ENCODE results near the gene KIF11. TPM values are rescaled to one million over a fixed set of nuclear protein-coding genes. Genes with fewer than 3 reads are reported as not detected.
A peak's percentile ranks its signal among the peaks of the same experiment; 100 is the strongest.

Gene KIF11
- polyA plus RNA-seq, 2 of the 4 experiments (the other 2 are of a cell fraction), result 32.5 to 38.7 TPM

DNA sequence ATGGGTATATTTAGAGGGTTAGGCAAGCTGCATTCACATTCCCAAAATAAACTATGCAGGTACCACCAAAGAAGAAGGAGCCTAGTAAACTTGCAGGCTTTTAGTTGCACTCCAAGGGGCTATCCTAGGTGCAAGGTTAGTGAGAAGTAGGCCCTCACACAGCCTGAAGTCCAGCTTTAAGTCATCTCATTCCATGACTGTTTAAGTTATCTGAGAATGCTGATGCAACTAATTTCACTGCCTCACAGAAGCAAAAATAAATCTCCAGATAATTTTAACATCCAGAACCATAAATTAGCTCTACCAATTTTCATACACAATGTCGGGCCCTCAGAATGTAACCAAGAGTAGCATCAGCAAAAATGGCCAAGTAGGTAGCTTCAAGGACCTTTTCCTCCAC, 62.5 kb downstream of the KIF11 start:
- Histone ChIP-seq H3K9me3 (no peaks in the 10 kb centered on the region), H3K4me3 (no peak overlapping the region), H3K27ac (no peak overlapping the region), H3K4me2 (no peak overlapping the region), H3K4me1 (no peaks in the 10 kb centered on the region)
- TF ChIP-seq, protein P1, sequence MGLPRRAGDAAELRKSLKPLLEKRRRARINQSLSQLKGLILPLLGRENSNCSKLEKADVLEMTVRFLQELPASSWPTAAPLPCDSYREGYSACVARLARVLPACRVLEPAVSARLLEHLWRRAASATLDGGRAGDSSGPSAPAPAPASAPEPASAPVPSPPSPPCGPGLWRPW (IDR thresholded peaks at IDR 0.05), result no peak
- TF ChIP-seq TP53 (CRISPR knock-in tag; IDR thresholded peaks at IDR 0.05) (no peak), MAFK (IDR thresholded peaks at IDR 0.05; ENCODE audit: partially characterized antibody) (peak; percentile 39)
- DNase-seq (ENCODE audit: low read depth in 1 of 2, low spot score in 1 of 2) (no peak), FAIRE-seq (no peak), ATAC-seq (no peak)
- 97% methylated on average over 1 of the region's 1 CpG for WGBS (ENCODE audit: missing lambda C conversion rate)
- ChIA-PET CTCF (interaction anchor here (0.6 kb wide), 1 partner anchor 1752 kb away, joined by 3 read pairs; no protein-coding TSS in a partner anchor), POLR2A (no interaction called here)

DNA sequence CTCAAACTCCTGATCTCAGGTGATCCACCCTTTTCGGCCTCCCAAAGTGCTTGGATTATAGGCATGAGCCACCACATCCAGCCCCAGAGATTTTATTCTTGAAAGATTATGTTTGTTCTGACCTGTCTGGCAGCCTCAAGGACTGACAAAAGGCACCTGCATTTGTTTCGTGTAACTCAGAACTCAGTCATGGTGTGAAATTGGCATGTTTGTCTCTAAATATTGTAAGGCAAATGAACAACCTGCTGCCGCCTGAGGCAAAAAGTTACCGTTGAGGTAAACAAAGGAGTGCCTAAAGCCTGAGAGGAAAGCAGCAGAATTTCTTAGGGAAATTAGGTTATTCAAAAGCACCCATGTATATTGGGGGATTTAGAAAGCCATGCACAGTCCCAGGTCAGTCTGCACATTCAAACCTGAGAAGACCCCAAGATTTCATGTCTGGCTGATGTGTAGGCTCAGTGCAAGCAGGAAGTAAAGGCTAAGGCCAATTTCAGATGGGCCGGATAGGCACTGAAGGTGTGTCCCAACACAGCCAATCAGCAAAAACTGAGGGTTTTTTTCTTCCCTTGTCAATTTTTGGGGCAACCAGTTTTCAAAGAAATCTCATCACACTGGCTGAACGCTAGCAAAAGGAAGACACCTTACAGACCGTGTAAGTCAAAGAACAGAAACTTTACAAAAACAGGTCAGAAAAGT, 63.5 kb downstream of the KIF11 start:
- FAIRE-seq (no peak), DNase-seq (ENCODE audit: low read depth in 1 of 2, low spot score in 1 of 2) (no peak), ATAC-seq (peak in 1 of 2 experiments; percentile 19; a peak in 1 of 6 replicates)
- H3K4me1 ChIP-seq, result no peaks in the 10 kb centered on the region
- no peak for TF ChIP-seq TFCP2L1 (CRISPR knock-in tag; IDR thresholded peaks at IDR 0.05)
- TF ChIP-seq HOXB5 (CRISPR knock-in tag; IDR thresholded peaks at IDR 0.05), result no peak
- no peak for TF ChIP-seq POLR2AphosphoS2 (conservative IDR thresholded peaks at IDR 0.05; ENCODE audit: low read length)
- no peak for TF ChIP-seq NR3C1 (IDR thresholded peaks at IDR 0.05)
- no peak for TF ChIP-seq RARB (CRISPR knock-in tag; IDR thresholded peaks at IDR 0.05)
- no peak for TF ChIP-seq ZFP36 (IDR thresholded peaks at IDR 0.05; ENCODE audit: borderline replicate concordance, partially characterized antibody)
- TF ChIP-seq RCOR1 (IDR thresholded peaks at IDR 0.05; ENCODE audit: low read depth, low read length), result no peak
- no peak for TF ChIP-seq JUN (IDR thresholded peaks at IDR 0.05)
- no peak for TF ChIP-seq TP53 (CRISPR knock-in tag; IDR thresholded peaks at IDR 0.05)
- TF ChIP-seq, protein P2, sequence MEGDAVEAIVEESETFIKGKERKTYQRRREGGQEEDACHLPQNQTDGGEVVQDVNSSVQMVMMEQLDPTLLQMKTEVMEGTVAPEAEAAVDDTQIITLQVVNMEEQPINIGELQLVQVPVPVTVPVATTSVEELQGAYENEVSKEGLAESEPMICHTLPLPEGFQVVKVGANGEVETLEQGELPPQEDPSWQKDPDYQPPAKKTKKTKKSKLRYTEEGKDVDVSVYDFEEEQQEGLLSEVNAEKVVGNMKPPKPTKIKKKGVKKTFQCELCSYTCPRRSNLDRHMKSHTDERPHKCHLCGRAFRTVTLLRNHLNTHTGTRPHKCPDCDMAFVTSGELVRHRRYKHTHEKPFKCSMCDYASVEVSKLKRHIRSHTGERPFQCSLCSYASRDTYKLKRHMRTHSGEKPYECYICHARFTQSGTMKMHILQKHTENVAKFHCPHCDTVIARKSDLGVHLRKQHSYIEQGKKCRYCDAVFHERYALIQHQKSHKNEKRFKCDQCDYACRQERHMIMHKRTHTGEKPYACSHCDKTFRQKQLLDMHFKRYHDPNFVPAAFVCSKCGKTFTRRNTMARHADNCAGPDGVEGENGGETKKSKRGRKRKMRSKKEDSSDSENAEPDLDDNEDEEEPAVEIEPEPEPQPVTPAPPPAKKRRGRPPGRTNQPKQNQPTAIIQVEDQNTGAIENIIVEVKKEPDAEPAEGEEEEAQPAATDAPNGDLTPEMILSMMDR (IDR thresholded peaks at IDR 0.05), result no peak
- TF ChIP-seq NPAS2 (CRISPR knock-in tag; IDR thresholded peaks at IDR 0.05; ENCODE audit: borderline replicate concordance), result no peak
- no peak for TF ChIP-seq EHF (CRISPR knock-in tag; IDR thresholded peaks at IDR 0.05)
- no peak for TF ChIP-seq SMC3 (IDR thresholded peaks at IDR 0.05)
- TF ChIP-seq MAFK (IDR thresholded peaks at IDR 0.05; ENCODE audit: partially characterized antibody), result no peak
- TF ChIP-seq, protein P3, sequence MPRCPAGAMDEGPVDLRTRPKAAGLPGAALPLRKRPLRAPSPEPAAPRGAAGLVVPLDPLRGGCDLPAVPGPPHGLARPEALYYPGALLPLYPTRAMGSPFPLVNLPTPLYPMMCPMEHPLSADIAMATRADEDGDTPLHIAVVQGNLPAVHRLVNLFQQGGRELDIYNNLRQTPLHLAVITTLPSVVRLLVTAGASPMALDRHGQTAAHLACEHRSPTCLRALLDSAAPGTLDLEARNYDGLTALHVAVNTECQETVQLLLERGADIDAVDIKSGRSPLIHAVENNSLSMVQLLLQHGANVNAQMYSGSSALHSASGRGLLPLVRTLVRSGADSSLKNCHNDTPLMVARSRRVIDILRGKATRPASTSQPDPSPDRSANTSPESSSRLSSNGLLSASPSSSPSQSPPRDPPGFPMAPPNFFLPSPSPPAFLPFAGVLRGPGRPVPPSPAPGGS (IDR thresholded peaks at IDR 0.05), result no peak
- no peak for TF ChIP-seq RAD21 (conservative IDR thresholded peaks at IDR 0.05 in 1 of 2, IDR thresholded peaks at IDR 0.05 in 1 of 2)
- no peak for TF ChIP-seq CBX2 (IDR thresholded peaks at IDR 0.05; ENCODE audit: borderline replicate concordance, low read depth)
- no peak for TF ChIP-seq CEBPB (IDR thresholded peaks at IDR 0.05)
- TF ChIP-seq ZNF302 (CRISPR knock-in tag; IDR thresholded peaks at IDR 0.05), result no peak
- CTCF ChIA-PET, result no interaction called here
- no peak overlapping the region for H3K4me2 ChIP-seq
- no peak overlapping the region; a peak in 1 of 6 replicates for H3K27ac ChIP-seq
- no peak overlapping the region for H3K4me3 ChIP-seq
- POLR2A ChIA-PET, result no interaction called here
- H3K9me3 ChIP-seq, result no peaks in the 10 kb centered on the region
- WGBS (ENCODE audit: missing lambda C conversion rate), result 87% methylated on average over 7 of the region's 7 CpGs

DNA sequence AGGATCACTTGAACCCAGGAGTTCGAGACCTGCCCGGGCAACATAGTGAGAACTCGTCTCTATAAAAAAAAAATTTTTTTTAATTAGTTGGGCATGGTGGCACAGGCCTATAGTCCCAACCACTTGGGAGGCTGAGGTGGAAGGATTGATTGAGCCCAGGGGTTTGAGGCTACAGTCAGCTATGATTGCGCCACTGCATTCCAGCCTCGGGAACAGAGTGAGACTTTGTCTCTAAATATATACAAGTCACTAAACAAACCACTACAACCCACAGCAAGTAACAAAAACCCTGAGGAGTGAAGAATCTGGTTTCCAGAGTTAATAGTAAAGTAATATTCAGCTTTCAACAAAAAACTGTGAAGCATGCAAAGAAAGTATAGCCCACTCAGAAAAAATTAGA, 64.1 kb downstream of the KIF11 start:
- ChIA-PET CTCF (no interaction called here), POLR2A (no interaction called here)
- no peak for FAIRE-seq
- H3K4me2 ChIP-seq, result no peak overlapping the region
- TF ChIP-seq CEBPB (IDR thresholded peaks at IDR 0.05) (peak; percentile 23 to 56; a peak in 3 of 4 replicates), FOSL2 (IDR thresholded peaks at IDR 0.05) (no peak), FOSL2 (CRISPR knock-in tag; IDR thresholded peaks at IDR 0.05) (no peak), JUN (IDR thresholded peaks at IDR 0.05) (no peak)
- H3K4me3 ChIP-seq, result no peak overlapping the region
- H3K9me3 ChIP-seq, result no peaks in the 10 kb centered on the region
- H3K4me1 ChIP-seq, result no peaks in the 10 kb centered on the region
- H3K27ac ChIP-seq, result no peak overlapping the region; a peak in 1 of 6 replicates
- DNase-seq (ENCODE audit: low read depth in 1 of 2, low spot score in 1 of 2), result no peak
- WGBS (ENCODE audit: missing lambda C conversion rate), result 78% methylated on average over 5 of the region's 5 CpGs
- 0 out of 6 replicates have a peak, but pooled peaks of 1 of the 2 experiments have one; percentile 19 for ATAC-seq

All from A549 (cell line).